OCI-LY7 (cell line): ENCODE results near the gene DEFB125. TPM values are rescaled to one million over a fixed set of nuclear protein-coding genes. Genes with fewer than 3 reads are reported as not detected.
"Not testable (repeated sequence)": the region's sequence is repeated elsewhere in the genome, so short reads cannot be mapped to it uniquely, and the experiment has no call there.

Source experiments
- BruUV-seq: library from RNA; stranded (reverse); fragments of 400-500 nt; replicated peaks from 2 replicates; lab custom pipeline; 2021; lab: Mats Ljungman, UMichigan
- CTCF ChIA-PET: fragments of 300-600 bp; sonication (Branson Sonifier 250); formaldehyde crosslinking; loops from one replicate; lab custom pipeline; 2022; ENCODE audit warnings: antibody characterized with exemption; ENCODE audit not compliant: unreplicated experiment; lab: Charles Lee
- POLR2A ChIA-PET: fragments of 300-600 bp; sonication (Branson Sonifier 250); formaldehyde crosslinking; loops from one replicate; lab custom pipeline; 2022; ENCODE audit warnings: antibody characterized with exemption; lab: Charles Lee
- DNase-seq: peaks from one replicate; pipeline ENCODE4 v3.0.0-alpha.2; 2015; ENCODE audit warnings: low spot score
- H2AFZ ChIP-seq: fragments of 200-600 bp; sonication (generic), shearing (Covaris generic); 2 replicates; pipeline ENCODE4 v1.6.1; 2014; ENCODE audit warnings: mild to moderate bottlenecking, antibody characterized with exemption, low read length, moderate library complexity
- H3K27ac ChIP-seq: fragments of 200-600 bp; sonication (generic); 2 replicates; pipeline ENCODE4 v1.5.1; 2014; ENCODE audit warnings: mixed run types, low read depth, mild to moderate bottlenecking, moderate library complexity, low read length, inconsistent platforms; ENCODE audit not compliant: poor library complexity, severe bottlenecking
- H3K36me3 ChIP-seq: fragments of 200-600 bp; sonication (generic); 2 replicates; pipeline ENCODE4 v1.6.1; 2014; ENCODE audit warnings: mild to moderate bottlenecking, antibody characterized with exemption, low read length, moderate library complexity, mixed read lengths; ENCODE audit not compliant: insufficient read depth
- H3K4me1 ChIP-seq: fragments of 200-600 bp; sonication (generic); 2 replicates; pipeline ENCODE4 v1.5.1; 2014; ENCODE audit warnings: mild to moderate bottlenecking, low read length; ENCODE audit not compliant: insufficient read depth, poor library complexity, severe bottlenecking
- H3K4me2 ChIP-seq: fragments of 200-600 bp; sonication (generic); 2 replicates; pipeline ENCODE4 v1.6.1; 2014; ENCODE audit warnings: mild to moderate bottlenecking, low read length
- H3K4me3 ChIP-seq: fragments of 200-600 bp; sonication (generic); 2 replicates; pipeline ENCODE4 v1.5.1; 2014; ENCODE audit warnings: mild to moderate bottlenecking, low read depth, low read length; ENCODE audit not compliant: poor library complexity, severe bottlenecking
- H3K79me2 ChIP-seq: fragments of 200-600 bp; sonication (generic); 2 replicates; pipeline ENCODE4 v1.6.1; 2016; ENCODE audit warnings: low read depth, mild to moderate bottlenecking, low read length, moderate library complexity, mixed read lengths; ENCODE audit not compliant: insufficient read depth
- H3K9me2 ChIP-seq: fragments of 200-600 bp; sonication (generic); 2 replicates; pipeline ENCODE4 v1.6.1; 2016; ENCODE audit warnings: mild to moderate bottlenecking, low read length, mixed read lengths; ENCODE audit not compliant: insufficient read depth
- H3K9me3 ChIP-seq: fragments of 200-600 bp; sonication (generic); 2 replicates; pipeline ENCODE4 v1.6.1; 2014; ENCODE audit warnings: mild to moderate bottlenecking, mixed run types, low read length, mixed read lengths
- H4K20me1 ChIP-seq: fragments of 200-600 bp; sonication (generic); 2 replicates; pipeline ENCODE4 v1.6.1; 2014; ENCODE audit warnings: mild to moderate bottlenecking, antibody characterized with exemption, low read length, moderate library complexity, mixed read lengths; ENCODE audit not compliant: insufficient read depth
- CTCF ChIP-seq: fragments of 200-600 bp; sonication (generic); conservative IDR thresholded peaks from 2 replicates; pipeline ENCODE4 v1.5.1; 2014; ENCODE audit warnings: mild to moderate bottlenecking, antibody characterized with exemption, low read length, moderate library complexity, mixed read lengths
- EZH2phosphoT487 ChIP-seq: fragments of 200-600 bp; sonication (generic); IDR thresholded peaks from 2 replicates; pipeline ENCODE4 v1.6.1; 2018; ENCODE audit warnings: low read depth, borderline replicate concordance, mild to moderate bottlenecking, mixed run types, antibody characterized with exemption, low read length, moderate library complexity, mixed read lengths
- intact Hi-C: fragments of 100-400 bp; cut with micrococcal nuclease; formaldehyde crosslinking; loops from one replicate; pipeline ENCODE4 v1.10.0; 2022; ENCODE audit not compliant: unreplicated experiment
- total RNA-seq, 2 experiments: library from RNA; depleted of rRNA in 1 of 2; stranded (reverse); fragments of >200 nt in 1 of 2; shearing (Covaris generic) in 1 of 2; gene quantifications; 2 replicates each; pipeline ENCODE4 v1.2.3, GENCODE V29; 2014 to 2022

DEFB125 gene
- total RNA-seq, 2 experiments from 2014 or later: not detected

GRCh38 chr20:117518-117917 lies 30.0 kb downstream of the DEFB125 start:
- CTCF ChIA-PET: no interaction called here
- Histone ChIP-seq H3K36me3 (no peaks in the 10 kb centered on the region), H2AFZ (no peak overlapping the region), H4K20me1 (no peaks in the 10 kb centered on the region), H3K4me3 (no peak overlapping the region), H3K27ac (no peak overlapping the region), H3K9me3 (no peaks in the 10 kb centered on the region), H3K4me2 (no peak overlapping the region), H3K79me2 (no peaks in the 10 kb centered on the region), H3K9me2 (no peaks in the 10 kb centered on the region), H3K4me1 (no peaks in the 10 kb centered on the region)
- no peak for TF ChIP-seq EZH2phosphoT487
- no peak for TF ChIP-seq CTCF
- intact Hi-C loops: no loop called here
- POLR2A ChIA-PET: interaction anchor here (1.4 kb wide), 1 partner anchor 8 kb away, joined by 4 read pairs; no protein-coding TSS in a partner anchor
- no peak for DNase-seq
- BruUV-seq: no TSS peak

- H3K36me3 ChIP-seq, H4K20me1 ChIP-seq, H3K4me3 ChIP-seq, H3K27ac ChIP-seq, H3K4me2 ChIP-seq, POLR2A ChIA-PET, intact Hi-C loops, H3K79me2 ChIP-seq, H3K4me1 ChIP-seq, H2AFZ ChIP-seq, H3K9me3 ChIP-seq, H3K9me2 ChIP-seq, CTCF ChIA-PET, DNase-seq, BruUV-seq: not testable (repeated sequence)
These were observed 42.4 kb downstream of the DEFB125 start for GRCh38 chr20:129786-130323.

- H3K4me2 ChIP-seq: peak overlapping the region; percentile 25
- DNase-seq: peak; percentile 51
- POLR2A ChIA-PET: no interaction called here
These were observed 50.4 kb downstream of the DEFB125 start for GRCh38 chr20:137668-138490.

More at GRCh38 chr20:137668-138490, 50.4 kb downstream of the DEFB125 start:
- TF ChIP-seq CTCF (peak; percentile 86), EZH2phosphoT487 (no peak)
- no TSS peak for BruUV-seq
- intact Hi-C loops: no loop called here
- H3K27ac ChIP-seq: no peak overlapping the region
- peak overlapping the region; percentile 88 for H2AFZ ChIP-seq
- H3K4me3 ChIP-seq: peak overlapping the region; percentile 14
- no peaks in the 10 kb centered on the region for H3K36me3 ChIP-seq
- no peaks in the 10 kb centered on the region for H3K9me3 ChIP-seq
- H3K4me1 ChIP-seq: no peaks in the 10 kb centered on the region
- no peaks in the 10 kb centered on the region for H3K9me2 ChIP-seq
- no peaks in the 10 kb centered on the region for H4K20me1 ChIP-seq
- CTCF ChIA-PET: no interaction called here
- H3K79me2 ChIP-seq: no peaks in the 10 kb centered on the region
